NT2/D1 (cell line): ENCODE data around the gene LDLRAD3.

Source experiments
- DNase-seq: peaks from one replicate; pipeline ENCODE4 v3.0.0-alpha.2; 2011; ENCODE audit warnings: low read depth, low spot score
- H3K27me3 ChIP-seq: 2 replicates; pipeline ENCODE4 v1.6.0; 2011; ENCODE audit warnings: mild to moderate bottlenecking; ENCODE audit not compliant: insufficient read length, insufficient read depth
- H3K36me3 ChIP-seq: 2 replicates; pipeline ENCODE4 v1.6.1; 2011; ENCODE audit warnings: mild to moderate bottlenecking, low read length, mixed read lengths; ENCODE audit not compliant: insufficient read depth, insufficient read length
- H3K4me1 ChIP-seq: 2 replicates; pipeline ENCODE4 v1.5.1; 2011; ENCODE audit not compliant: insufficient read depth, insufficient read length
- H3K4me3 ChIP-seq: 2 replicates; pipeline ENCODE4 v1.5.1; 2011; ENCODE audit warnings: low read depth; ENCODE audit not compliant: insufficient read length
- H3K9ac ChIP-seq: 2 replicates; pipeline ENCODE4 v1.6.0; 2011; ENCODE audit warnings: low read depth; ENCODE audit not compliant: insufficient read length
- H3K9me3 ChIP-seq: 2 replicates; pipeline ENCODE4 v1.5.1; 2011; ENCODE audit warnings: mild to moderate bottlenecking, low read length; ENCODE audit not compliant: insufficient read depth
- SUZ12 ChIP-seq: IDR thresholded peaks from 2 replicates; pipeline ENCODE4 v1.6.1; 2011; ENCODE audit not compliant: insufficient read length, insufficient read depth; ENCODE audit errors: extremely low read depth
- YY1 ChIP-seq: IDR thresholded peaks from 2 replicates; pipeline ENCODE4 v1.6.1; 2011; ENCODE audit not compliant: insufficient read length, insufficient read depth
- ZNF274 ChIP-seq: IDR thresholded peaks from 2 replicates; pipeline ENCODE4 v1.6.1; 2011; ENCODE audit warnings: mild to moderate bottlenecking, low read depth, low read length

LDLRAD3 gene

GRCh38 chr11:36081274-36081945, 137.5 kb downstream of the LDLRAD3 start:
- TF ChIP-seq SUZ12, result no peak
- no peak for TF ChIP-seq YY1
- TF ChIP-seq ZNF274, result no peak
- Histone ChIP-seq H3K4me3 (no peak overlapping the region), H3K27me3 (no peaks in the 10 kb centered on the region), H3K4me1 (no peaks in the 10 kb centered on the region), H3K9me3 (peaks cover 29% of the 10 kb centered on the region), H3K9ac (no peak overlapping the region), H3K36me3 (peaks cover 17% of the 10 kb centered on the region)
- no peak for DNase-seq

- Histone ChIP-seq H3K9me3 (peaks cover 14% of the 10 kb centered on the region), H3K4me1 (no peaks in the 10 kb centered on the region), H3K4me3 (no peak overlapping the region), H3K9ac (no peak overlapping the region), H3K27me3 (no peaks in the 10 kb centered on the region), H3K36me3 (peaks cover 17% of the 10 kb centered on the region)
- DNase-seq, result no peak
- no peak for TF ChIP-seq ZNF274
- no peak for TF ChIP-seq SUZ12
- no peak for TF ChIP-seq YY1
Observed at GRCh38 chr11:36086366-36086765, 142.5 kb downstream of the LDLRAD3 start.

- H3K27me3 ChIP-seq, result no peaks in the 10 kb centered on the region
- H3K36me3 ChIP-seq, result peaks cover 4% of the 10 kb centered on the region
- H3K4me3 ChIP-seq, result no peak overlapping the region
- DNase-seq, result no peak
- no peak overlapping the region for H3K9ac ChIP-seq
- no peak for TF ChIP-seq YY1
- TF ChIP-seq SUZ12, result no peak
- H3K9me3 ChIP-seq, result peaks cover 18% of the 10 kb centered on the region
- H3K4me1 ChIP-seq, result no peaks in the 10 kb centered on the region
Observed at GRCh38 chr11:36088266-36088972, 144.6 kb downstream of the LDLRAD3 start.

- Histone ChIP-seq H3K4me1 (no peaks in the 10 kb centered on the region), H3K4me3 (no peak overlapping the region), H3K27me3 (no peaks in the 10 kb centered on the region), H3K9ac (no peak overlapping the region), H3K36me3 (no peaks in the 10 kb centered on the region), H3K9me3 (peaks cover 26% of the 10 kb centered on the region)
- no peak for DNase-seq
- TF ChIP-seq YY1 (no peak), ZNF274 (no peak), SUZ12 (no peak)
Observed at GRCh38 chr11:36089920-36090319, 146.1 kb downstream of the LDLRAD3 start.

GRCh38 chr11:36090356-36091109, 146.7 kb downstream of the LDLRAD3 start:
- Histone ChIP-seq H3K4me3 (no peak overlapping the region), H3K4me1 (no peaks in the 10 kb centered on the region), H3K9me3 (peaks cover 26% of the 10 kb centered on the region), H3K36me3 (peaks cover under 1% of the 10 kb centered on the region), H3K27me3 (no peaks in the 10 kb centered on the region), H3K9ac (no peak overlapping the region)
- no peak for DNase-seq
- TF ChIP-seq SUZ12 (no peak), YY1 (no peak), ZNF274 (no peak)

GRCh38 chr11:36091256-36091811, 147.5 kb downstream of the LDLRAD3 start:
- Histone ChIP-seq H3K36me3 (peaks cover 5% of the 10 kb centered on the region), H3K27me3 (no peaks in the 10 kb centered on the region), H3K9me3 (peaks cover 31% of the 10 kb centered on the region), H3K9ac (no peak overlapping the region), H3K4me3 (no peak overlapping the region), H3K4me1 (no peaks in the 10 kb centered on the region)
- TF ChIP-seq ZNF274 (no peak), SUZ12 (no peak), YY1 (no peak)
- DNase-seq, result no peak
